ENCODE data around the gene LMF1. TPM values are rescaled to one million over a fixed set of nuclear protein-coding genes. Genes with fewer than 3 reads are reported as not detected.

The LMF1 gene
- total RNA-seq, 1 experiment from 2014 or later, result 12.8 TPM

GRCh38 chr16:1007284-1007850 lies 36.6 kb upstream of the LMF1 start:
- Histone ChIP-seq H2AFZ (ENCODE audit: low read depth, low read length, poor library complexity, severe bottlenecking) (no peak overlapping the region), H3K4me2 (ENCODE audit: low read length) (peak overlapping the region; percentile 42), H3K27me3 (ENCODE audit: insufficient read depth, low read length) (peaks cover 45% of the 10 kb centered on the region), H3K4me1 (ENCODE audit: control insufficient read depth in 1 of 2, insufficient read depth in 2 of 2, low read length in 2 of 2) (peaks cover 19 to 33% of the 10 kb centered on the region in 2 experiments), H3K27ac (ENCODE audit: low read depth, low read length) (no peak overlapping the region), H3K9me2 (ENCODE audit: insufficient read depth) (no peaks in the 10 kb centered on the region), H3K9me3 (ENCODE audit: control insufficient read depth in 1 of 2, insufficient read depth in 1 of 2, low read depth in 1 of 2, low read length in 2 of 2) (no peaks in the 10 kb centered on the region), H3K36me3 (ENCODE audit: control insufficient read depth in 1 of 2, insufficient read depth in 2 of 2, low read length in 2 of 2) (no peaks in the 10 kb centered on the region), H3K79me2 (ENCODE audit: insufficient read depth, low read length) (no peaks in the 10 kb centered on the region), H3K9ac (ENCODE audit: low read length) (no peak overlapping the region), H3K4me3 (replicated peaks in 1 of 2; ENCODE audit: low read depth in 1 of 2, low read length in 2 of 2) (no peak overlapping the region), H4K20me1 (ENCODE audit: insufficient read depth) (no peaks in the 10 kb centered on the region)
- peak; percentile 29 for ATAC-seq
- intact Hi-C loops (cut with micrococcal nuclease), result no loop called here
- ChIA-PET RAD21 (ENCODE audit: low non-redundant PET in 1 of 2, low total read pairs in 2 of 2, uncharacterized antibody in 2 of 2, unreplicated experiment in 2 of 2) (no interaction called here), CTCF (no interaction called here), POLR2A (no interaction called here)
- DNase-seq (ENCODE audit: low read depth, low spot score), result no peak
- no TSS peak for BruUV-seq (replicated peaks)
- TF ChIP-seq POLR2AphosphoS5 (IDR thresholded peaks at IDR 0.05; ENCODE audit: low read depth, low read length) (no peak), FOSL1 (IDR thresholded peaks at IDR 0.05; ENCODE audit: low read depth) (no peak), ZFX (IDR thresholded peaks at IDR 0.05) (no peak), SRF (IDR thresholded peaks at IDR 0.05; ENCODE audit: low read depth) (no peak), SP1 (IDR thresholded peaks at IDR 0.05; ENCODE audit: low read depth) (no peak), SIN3A (IDR thresholded peaks at IDR 0.05; ENCODE audit: low read depth) (no peak), EZH2 (IDR thresholded peaks at IDR 0.05) (no peak), MAX (IDR thresholded peaks at IDR 0.05) (no peak), EZH2phosphoT487 (IDR thresholded peaks at IDR 0.05; ENCODE audit: borderline replicate concordance) (no peak), CEBPB (IDR thresholded peaks at IDR 0.05; ENCODE audit: low read depth) (no peak), ZBTB33 (IDR thresholded peaks at IDR 0.05; ENCODE audit: extremely low read depth, insufficient replicate concordance, low read length) (no peak), REST (IDR thresholded peaks at IDR 0.05; ENCODE audit: low read depth) (no peak), RAD21 (IDR thresholded peaks at IDR 0.05; ENCODE audit: low read depth) (no peak)

Data from HCT116 (cell line).